GM21717 (cell line): Measurements from ENCODE around the gene ZIC4.

Experiments
- ATAC-seq: cut with Tn5 transposase; IDR thresholded peaks from one replicate; pipeline ENCODE4 v1.9.1; 2021; ENCODE audit warnings: mild to moderate bottlenecking, moderate library complexity; ENCODE audit not compliant: unreplicated experiment

Gene ZIC4

GRCh38 chr3:147406028-147406931 is at the start of gene ZIC4:
Gene ZIC4, minus strand, starts transcription at chr3:147406543. Its CDS starts 3,746 bp downstream, at chr3:147402797.
- no peak for ATAC-seq

GRCh38 chr3:147449669-147450068 is 43.3 kb upstream of the ZIC4 start:
- no peak for ATAC-seq

GRCh38 chr3:147447224-147447623 is 40.9 kb upstream of the ZIC4 start:
- no peak for ATAC-seq

GRCh38 chr3:147431751-147432150 is 25.4 kb upstream of the ZIC4 start:
- no peak for ATAC-seq

GRCh38 chr3:147428754-147429153 is 22.4 kb upstream of the ZIC4 start:
- no peak for ATAC-seq

- no peak for ATAC-seq
These were observed 22.0 kb upstream of the ZIC4 start for GRCh38 chr3:147428326-147428725.

- ATAC-seq = no peak
These were observed 21.4 kb upstream of the ZIC4 start for GRCh38 chr3:147427746-147428145.

- ATAC-seq = no peak
These were observed 20.6 kb upstream of the ZIC4 start for GRCh38 chr3:147426931-147427330.

- ATAC-seq = no peak
These were observed 19.1 kb upstream of the ZIC4 start for GRCh38 chr3:147425388-147425850.

- ATAC-seq = no peak
These were observed 18.4 kb upstream of the ZIC4 start for GRCh38 chr3:147424581-147425387.

- no peak for ATAC-seq
These were observed 17.6 kb upstream of the ZIC4 start for GRCh38 chr3:147423798-147424580.

- no peak for ATAC-seq
These were observed 17.1 kb upstream of the ZIC4 start for GRCh38 chr3:147423537-147423797.

- ATAC-seq = no peak
These were observed 16.5 kb upstream of the ZIC4 start for GRCh38 chr3:147422601-147423536.

GRCh38 chr3:147422196-147422595 is 15.9 kb upstream of the ZIC4 start:
- ATAC-seq = no peak

- ATAC-seq = no peak
These were observed 15.0 kb upstream of the ZIC4 start for GRCh38 chr3:147421184-147421912.

- no peak for ATAC-seq
These were observed 14.2 kb upstream of the ZIC4 start for GRCh38 chr3:147420353-147421183.

GRCh38 chr3:147419781-147420224 is 13.5 kb upstream of the ZIC4 start:
- no peak for ATAC-seq
